HepG2 (cell line): ENCODE results near the gene KRTAP10-5. TPM values are rescaled to one million over a fixed set of nuclear protein-coding genes. Genes with fewer than 3 reads are reported as not detected.

Experiments used
- ATF1 ChIP-seq: IDR thresholded peaks from 2 replicates; pipeline ENCODE4 v1.6.1; 2016; ENCODE audit warnings: mild to moderate bottlenecking, control low read depth
- ATRX ChIP-seq: sonication (generic); formaldehyde crosslinking; IDR thresholded peaks from 2 replicates; pipeline ENCODE4 v1.4.0; 2020; ENCODE audit warnings: missing genetic modification reagents, borderline replicate concordance
- FOXK1 ChIP-seq: sonication (generic); formaldehyde crosslinking; IDR thresholded peaks from 2 replicates; pipeline ENCODE4 v1.4.0; 2020; ENCODE audit warnings: low read depth, missing genetic modification reagents, borderline replicate concordance
- GPN1 ChIP-seq: sonication (generic); formaldehyde crosslinking; IDR thresholded peaks from 2 replicates; pipeline ENCODE4 v1.5.1; 2020; ENCODE audit warnings: missing genetic modification reagents, borderline replicate concordance
- JUNB ChIP-seq: sonication (generic); formaldehyde crosslinking; IDR thresholded peaks from 2 replicates; pipeline ENCODE4 v1.8.0; 2022; ENCODE audit warnings: missing genetic modification reagents, mild to moderate bottlenecking, borderline replicate concordance
- MAFK ChIP-seq, 2 experiments: IDR thresholded peaks in 1 of 2; conservative IDR thresholded peaks in 1 of 2; 2 replicates each; pipeline ENCODE4 v1.6.1; 2011; ENCODE audit warnings: improper control_type of control experiment in 2 of 2, low read length in 2 of 2
- MIER2 ChIP-seq: IDR thresholded peaks from 2 replicates; pipeline ENCODE4 v1.6.1; 2016; ENCODE audit warnings: missing biosample characterization, missing genetic modification reagents
- MTF2 ChIP-seq: sonication (generic); formaldehyde crosslinking; IDR thresholded peaks from 2 replicates; pipeline ENCODE4 v1.5.0; 2020; ENCODE audit warnings: missing genetic modification reagents, borderline replicate concordance
- NFATC3 ChIP-seq: sonication (generic); formaldehyde crosslinking; IDR thresholded peaks from 2 replicates; pipeline ENCODE4 v1.5.1; 2020; ENCODE audit warnings: mild to moderate bottlenecking, missing genetic modification reagents
- SOX5 ChIP-seq: IDR thresholded peaks from 2 replicates; pipeline ENCODE4 v1.6.1; 2016; ENCODE audit warnings: borderline replicate concordance
- ZMYM3 ChIP-seq: sonication (generic); formaldehyde crosslinking; IDR thresholded peaks from 2 replicates; pipeline ENCODE4 v1.5.1; 2020; ENCODE audit warnings: mild to moderate bottlenecking, missing genetic modification reagents
- ZNF160 ChIP-seq: sonication (generic); formaldehyde crosslinking; IDR thresholded peaks from 2 replicates; pipeline ENCODE4 v1.8.0; 2022; ENCODE audit warnings: mild to moderate bottlenecking, inconsistent platforms, missing genetic modification reagents
- polyA plus RNA-seq, 8 experiments: library from polyadenylated mRNA; depleted of rRNA in 3 of 8; stranded (reverse) in 7 of 8; unstranded in 1 of 8; fragments of >200 nt; fragmentation: Illumina TruSeq in 4 of 8; extraction: Trizol in 4 of 8; gene quantifications; 2 replicates each; pipeline versions ENCODE4 v1.2.1 to v1.2.3, GENCODE V29; 2011 to 2016; ENCODE audit warnings: low read depth in 4 of 8, missing spikeins in 1 of 8, mixed read lengths in 1 of 8; ENCODE audit not compliant: insufficient read depth in 1 of 8
- total RNA-seq, 5 experiments: library from RNA; depleted of rRNA; stranded (reverse); fragments of >200 nt; fragmentation: Illumina TruSeq; extraction: Trizol; gene quantifications; 2 replicates each; pipeline ENCODE4 v1.2.3, GENCODE V29; 2016; ENCODE audit warnings: low read depth in 1 of 5
- TF ChIP-seq, protein P1 (sequence below): fragments of 450-650 bp; IDR thresholded peaks from 2 replicates; pipeline ENCODE4 v1.6.1; 2017; ENCODE audit warnings: mild to moderate bottlenecking
- TF ChIP-seq, protein P2 (sequence below): sonication (generic); formaldehyde crosslinking; IDR thresholded peaks from 2 replicates; pipeline ENCODE4 v1.4.0; 2020; ENCODE audit warnings: mild to moderate bottlenecking, low read depth, missing genetic modification reagents
- TF ChIP-seq, protein P3 (sequence below): sonication (generic); formaldehyde crosslinking; IDR thresholded peaks from 2 replicates; pipeline ENCODE4 v1.5.0; 2020; ENCODE audit warnings: missing genetic modification reagents
- TF ChIP-seq, protein P4 (sequence below): sonication (generic); formaldehyde crosslinking; IDR thresholded peaks from 2 replicates; pipeline ENCODE4 v1.5.0; 2020; ENCODE audit warnings: mild to moderate bottlenecking, missing genetic modification reagents
- TF ChIP-seq, protein P5 (sequence below): fragments of 450-650 bp; IDR thresholded peaks from 2 replicates; pipeline ENCODE4 v1.6.1; 2017
- TF ChIP-seq, protein P6 (sequence below): sonication (generic); formaldehyde crosslinking; IDR thresholded peaks from 2 replicates; pipeline ENCODE4 v1.4.0; 2020; ENCODE audit warnings: missing genetic modification reagents

KRTAP10-5 gene
- total and polyA plus RNA-seq, 2 of the 13 experiments (the other 11 are each of a cell fraction or from before 2014, with no cell fraction given), result not detected

DNA sequence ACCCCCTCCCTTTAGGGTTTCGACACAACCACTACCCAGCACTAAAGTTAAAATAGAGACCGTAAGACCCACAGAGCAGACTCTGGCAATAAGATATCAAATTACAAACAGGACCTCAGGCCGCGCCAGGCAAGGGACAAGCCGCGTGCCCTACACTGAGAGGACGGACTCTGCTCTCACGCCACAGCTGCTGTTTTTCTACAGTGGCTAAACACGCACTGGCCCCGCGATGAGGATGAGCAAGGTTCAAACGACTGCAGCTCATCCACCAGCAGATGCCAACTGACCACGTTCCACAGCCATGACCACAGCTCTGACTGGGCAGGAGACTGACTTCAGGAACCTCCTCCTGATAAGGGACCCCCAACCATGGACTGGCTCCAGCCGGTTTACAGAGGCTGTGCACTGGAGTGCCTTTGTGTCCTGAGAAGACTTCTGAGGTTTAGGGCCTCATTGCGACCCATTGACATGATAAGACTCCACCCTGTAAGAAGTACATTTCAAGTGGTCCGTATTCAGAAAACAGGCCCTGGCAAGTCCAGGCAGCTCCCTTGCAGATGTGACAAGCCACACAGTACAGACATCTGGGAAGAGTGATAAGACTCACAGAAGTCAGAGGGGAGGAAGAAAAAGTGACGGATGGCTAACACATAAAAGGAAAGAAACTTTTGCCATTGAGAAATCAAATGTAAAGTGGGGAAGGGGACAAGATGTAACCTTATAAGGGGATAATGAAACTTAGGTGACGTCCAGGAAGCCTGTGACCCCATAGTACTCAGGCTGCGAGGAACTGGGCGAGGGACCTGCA, 13.4 kb upstream of the KRTAP10-5 start (continued):
- TF ChIP-seq, protein P1, sequence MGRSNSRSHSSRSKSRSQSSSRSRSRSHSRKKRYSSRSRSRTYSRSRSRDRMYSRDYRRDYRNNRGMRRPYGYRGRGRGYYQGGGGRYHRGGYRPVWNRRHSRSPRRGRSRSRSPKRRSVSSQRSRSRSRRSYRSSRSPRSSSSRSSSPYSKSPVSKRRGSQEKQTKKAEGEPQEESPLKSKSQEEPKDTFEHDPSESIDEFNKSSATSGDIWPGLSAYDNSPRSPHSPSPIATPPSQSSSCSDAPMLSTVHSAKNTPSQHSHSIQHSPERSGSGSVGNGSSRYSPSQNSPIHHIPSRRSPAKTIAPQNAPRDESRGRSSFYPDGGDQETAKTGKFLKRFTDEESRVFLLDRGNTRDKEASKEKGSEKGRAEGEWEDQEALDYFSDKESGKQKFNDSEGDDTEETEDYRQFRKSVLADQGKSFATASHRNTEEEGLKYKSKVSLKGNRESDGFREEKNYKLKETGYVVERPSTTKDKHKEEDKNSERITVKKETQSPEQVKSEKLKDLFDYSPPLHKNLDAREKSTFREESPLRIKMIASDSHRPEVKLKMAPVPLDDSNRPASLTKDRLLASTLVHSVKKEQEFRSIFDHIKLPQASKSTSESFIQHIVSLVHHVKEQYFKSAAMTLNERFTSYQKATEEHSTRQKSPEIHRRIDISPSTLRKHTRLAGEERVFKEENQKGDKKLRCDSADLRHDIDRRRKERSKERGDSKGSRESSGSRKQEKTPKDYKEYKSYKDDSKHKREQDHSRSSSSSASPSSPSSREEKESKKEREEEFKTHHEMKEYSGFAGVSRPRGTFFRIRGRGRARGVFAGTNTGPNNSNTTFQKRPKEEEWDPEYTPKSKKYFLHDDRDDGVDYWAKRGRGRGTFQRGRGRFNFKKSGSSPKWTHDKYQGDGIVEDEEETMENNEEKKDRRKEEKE, result no peak
- TF ChIP-seq, protein P2, sequence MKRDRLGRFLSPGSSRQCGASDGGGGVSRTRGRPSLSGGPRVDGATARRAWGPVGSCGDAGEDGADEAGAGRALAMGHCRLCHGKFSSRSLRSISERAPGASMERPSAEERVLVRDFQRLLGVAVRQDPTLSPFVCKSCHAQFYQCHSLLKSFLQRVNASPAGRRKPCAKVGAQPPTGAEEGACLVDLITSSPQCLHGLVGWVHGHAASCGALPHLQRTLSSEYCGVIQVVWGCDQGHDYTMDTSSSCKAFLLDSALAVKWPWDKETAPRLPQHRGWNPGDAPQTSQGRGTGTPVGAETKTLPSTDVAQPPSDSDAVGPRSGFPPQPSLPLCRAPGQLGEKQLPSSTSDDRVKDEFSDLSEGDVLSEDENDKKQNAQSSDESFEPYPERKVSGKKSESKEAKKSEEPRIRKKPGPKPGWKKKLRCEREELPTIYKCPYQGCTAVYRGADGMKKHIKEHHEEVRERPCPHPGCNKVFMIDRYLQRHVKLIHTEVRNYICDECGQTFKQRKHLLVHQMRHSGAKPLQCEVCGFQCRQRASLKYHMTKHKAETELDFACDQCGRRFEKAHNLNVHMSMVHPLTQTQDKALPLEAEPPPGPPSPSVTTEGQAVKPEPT (CRISPR knock-in tag), result peak; percentile 88
- no peak for TF ChIP-seq ATF1 (CRISPR knock-in tag)
- no peak for TF ChIP-seq FOXK1 (CRISPR knock-in tag)
- TF ChIP-seq, protein P3, sequence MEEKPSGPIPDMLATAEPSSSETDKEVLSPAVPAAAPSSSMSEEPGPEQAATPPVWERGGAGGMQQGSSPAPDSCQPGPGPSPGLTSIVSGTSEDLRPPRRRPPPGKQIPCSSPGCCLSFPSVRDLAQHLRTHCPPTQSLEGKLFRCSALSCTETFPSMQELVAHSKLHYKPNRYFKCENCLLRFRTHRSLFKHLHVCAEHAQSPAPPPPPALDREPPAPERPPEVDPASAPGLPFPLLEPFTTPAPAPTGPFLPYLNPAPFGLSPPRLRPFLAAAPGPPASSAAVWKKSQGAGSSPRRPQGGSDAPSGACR, result peak; percentile 77; the same call in 1 of the 2 replicates
- TF ChIP-seq ZNF160 (CRISPR knock-in tag), result no peak
- TF ChIP-seq ATRX (CRISPR knock-in tag), result no peak
- TF ChIP-seq GPN1 (CRISPR knock-in tag), result no peak
- TF ChIP-seq, protein P4, sequence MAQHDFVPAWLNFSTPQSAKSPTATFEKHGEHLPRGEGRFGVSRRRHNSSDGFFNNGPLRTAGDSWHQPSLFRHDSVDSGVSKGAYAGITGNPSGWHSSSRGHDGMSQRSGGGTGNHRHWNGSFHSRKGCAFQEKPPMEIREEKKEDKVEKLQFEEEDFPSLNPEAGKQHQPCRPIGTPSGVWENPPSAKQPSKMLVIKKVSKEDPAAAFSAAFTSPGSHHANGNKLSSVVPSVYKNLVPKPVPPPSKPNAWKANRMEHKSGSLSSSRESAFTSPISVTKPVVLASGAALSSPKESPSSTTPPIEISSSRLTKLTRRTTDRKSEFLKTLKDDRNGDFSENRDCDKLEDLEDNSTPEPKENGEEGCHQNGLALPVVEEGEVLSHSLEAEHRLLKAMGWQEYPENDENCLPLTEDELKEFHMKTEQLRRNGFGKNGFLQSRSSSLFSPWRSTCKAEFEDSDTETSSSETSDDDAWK (CRISPR knock-in tag), result no peak
- TF ChIP-seq NFATC3, result no peak
- TF ChIP-seq ZMYM3 (CRISPR knock-in tag), result peak; percentile 94
- peak; percentile 61 for TF ChIP-seq MIER2 (CRISPR knock-in tag)
- peak; percentile 78 for TF ChIP-seq SOX5
- TF ChIP-seq, protein P5, sequence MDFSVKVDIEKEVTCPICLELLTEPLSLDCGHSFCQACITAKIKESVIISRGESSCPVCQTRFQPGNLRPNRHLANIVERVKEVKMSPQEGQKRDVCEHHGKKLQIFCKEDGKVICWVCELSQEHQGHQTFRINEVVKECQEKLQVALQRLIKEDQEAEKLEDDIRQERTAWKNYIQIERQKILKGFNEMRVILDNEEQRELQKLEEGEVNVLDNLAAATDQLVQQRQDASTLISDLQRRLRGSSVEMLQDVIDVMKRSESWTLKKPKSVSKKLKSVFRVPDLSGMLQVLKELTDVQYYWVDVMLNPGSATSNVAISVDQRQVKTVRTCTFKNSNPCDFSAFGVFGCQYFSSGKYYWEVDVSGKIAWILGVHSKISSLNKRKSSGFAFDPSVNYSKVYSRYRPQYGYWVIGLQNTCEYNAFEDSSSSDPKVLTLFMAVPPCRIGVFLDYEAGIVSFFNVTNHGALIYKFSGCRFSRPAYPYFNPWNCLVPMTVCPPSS, result no peak
- TF ChIP-seq MTF2 (CRISPR knock-in tag), result no peak
- no peak for TF ChIP-seq JUNB (CRISPR knock-in tag)
- TF ChIP-seq, protein P6, sequence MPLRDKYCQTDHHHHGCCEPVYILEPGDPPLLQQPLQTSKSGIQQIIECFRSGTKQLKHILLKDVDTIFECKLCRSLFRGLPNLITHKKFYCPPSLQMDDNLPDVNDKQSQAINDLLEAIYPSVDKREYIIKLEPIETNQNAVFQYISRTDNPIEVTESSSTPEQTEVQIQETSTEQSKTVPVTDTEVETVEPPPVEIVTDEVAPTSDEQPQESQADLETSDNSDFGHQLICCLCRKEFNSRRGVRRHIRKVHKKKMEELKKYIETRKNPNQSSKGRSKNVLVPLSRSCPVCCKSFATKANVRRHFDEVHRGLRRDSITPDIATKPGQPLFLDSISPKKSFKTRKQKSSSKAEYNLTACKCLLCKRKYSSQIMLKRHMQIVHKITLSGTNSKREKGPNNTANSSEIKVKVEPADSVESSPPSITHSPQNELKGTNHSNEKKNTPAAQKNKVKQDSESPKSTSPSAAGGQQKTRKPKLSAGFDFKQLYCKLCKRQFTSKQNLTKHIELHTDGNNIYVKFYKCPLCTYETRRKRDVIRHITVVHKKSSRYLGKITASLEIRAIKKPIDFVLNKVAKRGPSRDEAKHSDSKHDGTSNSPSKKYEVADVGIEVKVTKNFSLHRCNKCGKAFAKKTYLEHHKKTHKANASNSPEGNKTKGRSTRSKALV (CRISPR knock-in tag), result peak; percentile 77; the same call in 1 of the 2 replicates
- no peak for TF ChIP-seq MAFK (conservative IDR thresholded peaks at IDR 0.05 in 1 of 2, IDR thresholded peaks at IDR 0.05 in 1 of 2; ENCODE audit: low read length in 2 of 2)
